SH-SY5Y (cell line): ENCODE results near the gene ABLIM2.

Experiments
- GATA2 ChIP-seq: IDR thresholded peaks from 2 replicates; pipeline ENCODE4 v1.6.1; 2011; ENCODE audit warnings: mild to moderate bottlenecking, low read depth, low read length
- GATA3 ChIP-seq: IDR thresholded peaks from 2 replicates; pipeline ENCODE4 v1.6.1; 2011; ENCODE audit warnings: low read depth, mild to moderate bottlenecking, low read length, moderate library complexity

- TF ChIP-seq GATA3 (no peak), GATA2 (no peak)
These were observed 52.1 kb downstream of the ABLIM2 start for GRCh38 chr4:8106451-8107025.
